Mesodermal cell (in vitro differentiated cells): ENCODE data around the gene OCEL1.
A peak's percentile ranks its signal among the peaks of the same experiment; 100 is the strongest.
"Not testable (repeated sequence)": the region's sequence is repeated elsewhere in the genome, so short reads cannot be mapped to it uniquely, and the experiment has no call there.

ENCODE experiments used
- H3K27ac ChIP-seq: 2 replicates; pipeline ENCODE4 v1.7.0; 2013; ENCODE audit warnings: mild to moderate bottlenecking, low read depth, low read length, moderate library complexity; ENCODE audit not compliant: severe bottlenecking
- H3K36me3 ChIP-seq: 2 replicates; pipeline ENCODE4 v1.7.1; 2013; ENCODE audit warnings: mild to moderate bottlenecking, low read length, moderate library complexity; ENCODE audit not compliant: control insufficient read depth, insufficient read depth
- H3K4me1 ChIP-seq: one replicate; pipeline ENCODE4 v1.7.1; 2013; ENCODE audit warnings: mild to moderate bottlenecking, low read length; ENCODE audit not compliant: insufficient read depth, control insufficient read depth, poor library complexity, severe bottlenecking
- H3K4me3 ChIP-seq: 2 replicates; pipeline ENCODE4 v1.7.0; 2013; ENCODE audit warnings: low read length, control low read depth, mild to moderate bottlenecking; ENCODE audit not compliant: insufficient read depth, poor library complexity, severe bottlenecking; ENCODE audit errors: extremely low read depth
- H3K9me3 ChIP-seq: 2 replicates; pipeline ENCODE4 v1.7.1; 2013; ENCODE audit warnings: mild to moderate bottlenecking, low read length, moderate library complexity; ENCODE audit not compliant: control insufficient read depth
- WGBS, 2 experiments: methylation state at CpG; one replicate each; pipeline ENCODE4 v1.1.5; 2013; ENCODE audit warnings: missing lambda C conversion rate in 2 of 2; ENCODE audit not compliant: insufficient coverage in 2 of 2; 5-methylcytosine and 5-hydroxymethylcytosine counted together

The OCEL1 gene

GRCh38 chr19:17266975-17267788 is 41.2 kb downstream of the OCEL1 start, which contains the start of gene BABAM1:
TSS of gene BABAM1 (plus strand) at chr19:17267443. CDS start at chr19:17268807, 1,364 bp downstream.
- H3K4me3 ChIP-seq = peak within 1 kb of the TSS; percentile 94
- H3K4me1 ChIP-seq = peaks cover 13% of the 10 kb centered on the region
- peaks cover 33% of the 10 kb centered on the region for H3K36me3 ChIP-seq
- no peaks in the 10 kb centered on the region for H3K9me3 ChIP-seq
- 1% methylated on average over 26 of the region's 27 CpGs for WGBS, 2 experiments
- peak within 1 kb of the TSS; percentile 73 for H3K27ac ChIP-seq

- WGBS, 2 experiments = 97 to 99% methylated on average over 9 to 13 of the region's 13 CpGs
- Histone ChIP-seq H3K4me3 (peak overlapping the region; percentile 94), H3K9me3 (no peaks in the 10 kb centered on the region), H3K4me1 (peaks cover 13% of the 10 kb centered on the region), H3K36me3 (peaks cover 40% of the 10 kb centered on the region), H3K27ac (no peak overlapping the region)
These were observed 42.7 kb downstream of the OCEL1 start for GRCh38 chr19:17268754-17269153.

GRCh38 chr19:17274892-17275291 is 48.9 kb downstream of the OCEL1 start:
- H3K4me3 ChIP-seq = not testable (repeated sequence)
- peaks cover 84% of the 10 kb centered on the region for H3K36me3 ChIP-seq

GRCh38 chr19:17275441-17276175 is 49.6 kb downstream of the OCEL1 start:
- H3K4me3 ChIP-seq = no peak overlapping the region
- H3K27ac ChIP-seq = no peak overlapping the region
- peaks cover 79% of the 10 kb centered on the region for H3K36me3 ChIP-seq
- no peaks in the 10 kb centered on the region for H3K9me3 ChIP-seq
- WGBS, 2 experiments = 96 to 99% methylated on average over 11 to 14 of the region's 19 CpGs
- H3K4me1 ChIP-seq = no peaks in the 10 kb centered on the region

More at GRCh38 chr19:17274892-17275291, 48.9 kb downstream of the OCEL1 start:
- H3K4me1 ChIP-seq, H3K27ac ChIP-seq, H3K9me3 ChIP-seq: not testable (repeated sequence)
- WGBS, 2 experiments = 100% methylated on average over 1 of the region's 3 CpGs; no CpG with 5 or more reads in 1 of the 2 experiments
